ENCODE data around the gene SMIM23. TPM values are rescaled to one million over a fixed set of nuclear protein-coding genes. Genes with fewer than 3 reads are reported as not detected.

The SMIM23 gene
- total RNA-seq, 4 donors from 2014 or later = not detected

- H3K36me3 ChIP-seq = no peaks in the 10 kb centered on the region
- H3K9me3 ChIP-seq = peaks cover 0 to 4% (median 0%) of the 10 kb centered on the region in 4 donors
- no peaks in the 10 kb centered on the region for H3K27me3 ChIP-seq
- WGBS = 72% methylated on average over 1 of the region's 1 CpG
- H3K27ac ChIP-seq (replicated peaks in 1 of 4) = no peak overlapping the region
- no peak for DNase-seq (ENCODE audit: extremely low spot score)
- TF ChIP-seq POLR2AphosphoS5 (IDR thresholded peaks at IDR 0.05) = no peak
- TF ChIP-seq EP300 (IDR thresholded peaks at IDR 0.05) = no peak
- no peak for TF ChIP-seq CTCF (IDR thresholded peaks at IDR 0.05)
- no peak for TF ChIP-seq POLR2A (IDR thresholded peaks at IDR 0.05; ENCODE audit: low read depth)
- intact Hi-C loops (cut with DNase I) = no loop called here
- no peak overlapping the region for H3K4me3 ChIP-seq
- H3K4me1 ChIP-seq = no peaks in the 10 kb centered on the region
Measured at GRCh38 chr5:171789353-171789752, 3.7 kb downstream of the SMIM23 start.

GRCh38 chr5:171790408-171790807 is 4.8 kb downstream of the SMIM23 start:
- no peak overlapping the region for H3K4me3 ChIP-seq
- no peak overlapping the region for H3K27ac ChIP-seq (replicated peaks in 1 of 4)
- TF ChIP-seq POLR2A (IDR thresholded peaks at IDR 0.05; ENCODE audit: low read depth) (no peak), POLR2AphosphoS5 (IDR thresholded peaks at IDR 0.05) (no peak), EP300 (IDR thresholded peaks at IDR 0.05) (no peak), CTCF (IDR thresholded peaks at IDR 0.05) (no peak)
- H3K4me1 ChIP-seq = no peaks in the 10 kb centered on the region
- H3K27me3 ChIP-seq = no peaks in the 10 kb centered on the region
- intact Hi-C loops (cut with DNase I) = no loop called here
- H3K9me3 ChIP-seq = peaks cover 0 to 4% (median 0%) of the 10 kb centered on the region in 4 donors
- WGBS = 78% methylated on average over 2 of the region's 2 CpGs
- no peak for DNase-seq (ENCODE audit: extremely low spot score)
- no peaks in the 10 kb centered on the region for H3K36me3 ChIP-seq

- TF ChIP-seq POLR2A (IDR thresholded peaks at IDR 0.05; ENCODE audit: low read depth) (no peak), POLR2AphosphoS5 (IDR thresholded peaks at IDR 0.05) (no peak)
- no peaks in the 10 kb centered on the region for H3K4me1 ChIP-seq
- H3K27me3 ChIP-seq = no peaks in the 10 kb centered on the region
- H3K4me3 ChIP-seq = no peak overlapping the region
- intact Hi-C loops (cut with DNase I) = no loop called here
- no peak for DNase-seq (ENCODE audit: extremely low spot score)
- H3K27ac ChIP-seq (replicated peaks in 1 of 4) = no peak overlapping the region
- H3K9me3 ChIP-seq = peaks cover 0 to 4% (median 0%) of the 10 kb centered on the region in 4 donors
- H3K36me3 ChIP-seq = no peaks in the 10 kb centered on the region
- WGBS = 65% methylated on average over 2 of the region's 2 CpGs
Measured at GRCh38 chr5:171794470-171794960, 8.9 kb downstream of the SMIM23 start.

- H3K4me1 ChIP-seq = no peaks in the 10 kb centered on the region
- H3K9me3 ChIP-seq = peaks cover 0 to 4% (median 0%) of the 10 kb centered on the region in 4 donors
- TF ChIP-seq POLR2AphosphoS5 (IDR thresholded peaks at IDR 0.05) = no peak
- TF ChIP-seq POLR2A (IDR thresholded peaks at IDR 0.05; ENCODE audit: low read depth) = no peak
- TF ChIP-seq CTCF (IDR thresholded peaks at IDR 0.05) = no peak
- TF ChIP-seq EP300 (IDR thresholded peaks at IDR 0.05) = no peak
- intact Hi-C loops (cut with DNase I) = no loop called here
- no peak overlapping the region for H3K27ac ChIP-seq (replicated peaks in 1 of 4)
- no peaks in the 10 kb centered on the region for H3K27me3 ChIP-seq
- no peak for DNase-seq (ENCODE audit: extremely low spot score)
- H3K36me3 ChIP-seq = no peaks in the 10 kb centered on the region
- H3K4me3 ChIP-seq = no peak overlapping the region
- WGBS = 80% methylated on average over 2 of the region's 2 CpGs
Measured at GRCh38 chr5:171795381-171795780, 9.8 kb downstream of the SMIM23 start.

- Histone ChIP-seq H3K9me3 (peaks cover 0 to 4% (median 0%) of the 10 kb centered on the region in 4 donors), H3K4me1 (no peaks in the 10 kb centered on the region), H3K36me3 (no peaks in the 10 kb centered on the region), H3K27me3 (peaks cover 0 to 4% (median 0%) of the 10 kb centered on the region in 4 donors), H3K4me3 (no peak overlapping the region), H3K27ac (replicated peaks in 1 of 4) (no peak overlapping the region)
- TF ChIP-seq POLR2A (IDR thresholded peaks at IDR 0.05; ENCODE audit: low read depth) (no peak), CTCF (IDR thresholded peaks at IDR 0.05) (no peak), EP300 (IDR thresholded peaks at IDR 0.05) (no peak), POLR2AphosphoS5 (IDR thresholded peaks at IDR 0.05) (no peak)
- intact Hi-C loops (cut with DNase I) = no loop called here
- no peak for DNase-seq (ENCODE audit: extremely low spot score)
- WGBS = 90% methylated on average over 8 of the region's 8 CpGs
Measured at GRCh38 chr5:171796436-171796835, 10.8 kb downstream of the SMIM23 start.
